Measurements from ENCODE around the gene PDLIM4.

- TF ChIP-seq, protein P1, sequence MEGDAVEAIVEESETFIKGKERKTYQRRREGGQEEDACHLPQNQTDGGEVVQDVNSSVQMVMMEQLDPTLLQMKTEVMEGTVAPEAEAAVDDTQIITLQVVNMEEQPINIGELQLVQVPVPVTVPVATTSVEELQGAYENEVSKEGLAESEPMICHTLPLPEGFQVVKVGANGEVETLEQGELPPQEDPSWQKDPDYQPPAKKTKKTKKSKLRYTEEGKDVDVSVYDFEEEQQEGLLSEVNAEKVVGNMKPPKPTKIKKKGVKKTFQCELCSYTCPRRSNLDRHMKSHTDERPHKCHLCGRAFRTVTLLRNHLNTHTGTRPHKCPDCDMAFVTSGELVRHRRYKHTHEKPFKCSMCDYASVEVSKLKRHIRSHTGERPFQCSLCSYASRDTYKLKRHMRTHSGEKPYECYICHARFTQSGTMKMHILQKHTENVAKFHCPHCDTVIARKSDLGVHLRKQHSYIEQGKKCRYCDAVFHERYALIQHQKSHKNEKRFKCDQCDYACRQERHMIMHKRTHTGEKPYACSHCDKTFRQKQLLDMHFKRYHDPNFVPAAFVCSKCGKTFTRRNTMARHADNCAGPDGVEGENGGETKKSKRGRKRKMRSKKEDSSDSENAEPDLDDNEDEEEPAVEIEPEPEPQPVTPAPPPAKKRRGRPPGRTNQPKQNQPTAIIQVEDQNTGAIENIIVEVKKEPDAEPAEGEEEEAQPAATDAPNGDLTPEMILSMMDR (IDR thresholded peaks at IDR 0.05) = no peak
- TF ChIP-seq POLR2A (IDR thresholded peaks at IDR 0.05) (no peak), EP300 (IDR thresholded peaks at IDR 0.05) (no peak)
Observed at GRCh38 chr5:132215329-132215728, 42.2 kb upstream of the PDLIM4 start.

Measured in ovary (tissue), 3 donors.